Hepatocyte (in vitro differentiated cells): ENCODE measurements around the gene SLC13A1.

Experiments used
- CTCF ChIP-seq: fragments of 200-600 bp; sonication (generic); IDR thresholded peaks from 2 replicates; pipeline ENCODE4 v1.5.1; 2016; ENCODE audit warnings: antibody characterized with exemption, mild to moderate bottlenecking; ENCODE audit not compliant: poor library complexity
- EZH2 ChIP-seq: fragments of 200-600 bp; sonication (generic); IDR thresholded peaks from 2 replicates; pipeline ENCODE4 v1.6.1; 2016; ENCODE audit warnings: antibody characterized with exemption, mild to moderate bottlenecking, borderline replicate concordance

- TF ChIP-seq EZH2 (no peak), CTCF (no peak)
Observed at GRCh38 chr7:123125231-123125630, 74.5 kb downstream of the SLC13A1 start.
